SH-SY5Y (cell line): ENCODE data around the gene DNAH17.

Experiments used
- GATA2 ChIP-seq: IDR thresholded peaks from 2 replicates; pipeline ENCODE4 v1.6.1; 2011; ENCODE audit warnings: mild to moderate bottlenecking, low read depth, low read length
- GATA3 ChIP-seq: IDR thresholded peaks from 2 replicates; pipeline ENCODE4 v1.6.1; 2011; ENCODE audit warnings: low read depth, mild to moderate bottlenecking, low read length, moderate library complexity

DNAH17 gene

GRCh38 chr17:78393575-78393974 is 183.6 kb downstream of the DNAH17 start:
- TF ChIP-seq GATA2 (no peak), GATA3 (no peak)

- TF ChIP-seq GATA2 (no peak), GATA3 (no peak)
These were observed 184.9 kb downstream of the DNAH17 start for GRCh38 chr17:78392295-78392694.

GRCh38 chr17:78391843-78392242 is 185.4 kb downstream of the DNAH17 start:
- TF ChIP-seq GATA3 (no peak), GATA2 (no peak)

- TF ChIP-seq GATA2 (no peak), GATA3 (no peak)
These were observed 186.2 kb downstream of the DNAH17 start for GRCh38 chr17:78391051-78391431.

GRCh38 chr17:78390241-78391050 is 186.8 kb downstream of the DNAH17 start:
- no peak for TF ChIP-seq GATA2
- TF ChIP-seq GATA3: no peak

- TF ChIP-seq GATA3 (no peak), GATA2 (no peak)
These were observed 188.9 kb downstream of the DNAH17 start for GRCh38 chr17:78387977-78388941.

- no peak for TF ChIP-seq GATA3
- TF ChIP-seq GATA2: no peak
These were observed 192.6 kb downstream of the DNAH17 start for GRCh38 chr17:78384479-78385175.

- no peak for TF ChIP-seq GATA3
- TF ChIP-seq GATA2: no peak
These were observed 193.3 kb downstream of the DNAH17 start for GRCh38 chr17:78383725-78384471.

- TF ChIP-seq GATA2 (no peak), GATA3 (no peak)
These were observed 195.5 kb downstream of the DNAH17 start for GRCh38 chr17:78381601-78382232.

- no peak for TF ChIP-seq GATA3
- no peak for TF ChIP-seq GATA2
These were observed 196.8 kb downstream of the DNAH17 start for GRCh38 chr17:78380370-78380769.

- TF ChIP-seq GATA2 (no peak), GATA3 (no peak)
These were observed 198.1 kb downstream of the DNAH17 start for GRCh38 chr17:78379131-78379491.

GRCh38 chr17:78378225-78379130 is 198.7 kb downstream of the DNAH17 start, which contains the start of gene PGS1:
PGS1 (plus strand) TSS chr17:78378649; CDS start chr17:78378666, 17 bp downstream.
- no peak for TF ChIP-seq GATA3
- TF ChIP-seq GATA2: no peak

GRCh38 chr17:78377858-78378224 is 199.4 kb downstream of the DNAH17 start:
- no peak for TF ChIP-seq GATA3
- TF ChIP-seq GATA2: no peak
